Natural killer cell (primary cell): ENCODE measurements around the gene DHX34. TPM values are rescaled to one million over a fixed set of nuclear protein-coding genes. Genes with fewer than 3 reads are reported as not detected.
"Not testable (repeated sequence)": the region's sequence is repeated elsewhere in the genome, so short reads cannot be mapped to it uniquely, and the experiment has no call there.

Experiments
- ATAC-seq, 3 donors: fragments of 150-1000 bp in 2 of 3; fragments of 200-7000 bp in 1 of 3; cut with Tn5 transposase; 1 replicate in 1 of 3; 2 replicates in 2 of 3; pipeline ENCODE4 v1.10.0; 2021; ENCODE audit warnings: mild to moderate bottlenecking in 2 of 3, moderate library complexity in 2 of 3
- DNase-seq, 2 donors: peaks; one replicate each; pipeline versions ENCODE4 v3.0.0 to v3.0.0-alpha.2; 2013 to 2021; ENCODE audit warnings: mixed read lengths in 1 of 2
- H3K27ac ChIP-seq: one replicate; pipeline ENCODE4 v1.5.1; 2013; ENCODE audit warnings: mild to moderate bottlenecking, low read length
- H3K27me3 ChIP-seq: one replicate; pipeline ENCODE4 v1.6.1; 2013; ENCODE audit warnings: low read length; ENCODE audit not compliant: control insufficient read depth, insufficient read depth
- H3K36me3 ChIP-seq: one replicate; pipeline ENCODE4 v1.6.1; 2013; ENCODE audit warnings: low read length; ENCODE audit not compliant: control insufficient read depth, insufficient read depth
- H3K4me1 ChIP-seq: one replicate; pipeline ENCODE4 v1.6.1; 2013; ENCODE audit warnings: low read length; ENCODE audit not compliant: control insufficient read depth, insufficient read depth
- H3K4me3 ChIP-seq: one replicate; pipeline ENCODE4 v1.5.1; 2013; ENCODE audit warnings: low read length
- H3K9me3 ChIP-seq: one replicate; pipeline ENCODE4 v1.6.1; 2013; ENCODE audit warnings: low read length; ENCODE audit not compliant: control insufficient read depth, insufficient read depth
- H3K27ac Mint-ChIP-seq, 2 donors: one replicate each; pipeline ENCODE4 v1.8.0; 2022; ENCODE audit warnings: mild to moderate bottlenecking in 2 of 2, mixed read lengths in 2 of 2, moderate library complexity in 1 of 2
- H3K27me3 Mint-ChIP-seq, 2 donors: one replicate each; pipeline ENCODE4 v1.8.0; 2022; ENCODE audit warnings: low read depth in 2 of 2, mixed read lengths in 2 of 2
- H3K36me3 Mint-ChIP-seq: one replicate; pipeline ENCODE4 v1.8.0; 2022; ENCODE audit warnings: mixed read lengths
- H3K4me1 Mint-ChIP-seq, 2 donors: one replicate each; pipeline ENCODE4 v1.8.0; 2022; ENCODE audit warnings: mixed read lengths in 2 of 2
- H3K4me3 Mint-ChIP-seq: one replicate; pipeline ENCODE4 v1.8.0; 2022; ENCODE audit warnings: mild to moderate bottlenecking, moderate library complexity, mixed read lengths
- H3K9me3 Mint-ChIP-seq, 2 donors: one replicate each; pipeline ENCODE4 v1.8.0; 2022; ENCODE audit warnings: mixed read lengths in 2 of 2
- CTCF ChIP-seq: fragments of 200-600 bp; IDR thresholded peaks from one replicate; pipeline ENCODE4 v1.8.0; 2022; ENCODE audit warnings: antibody characterized with exemption
- WGBS: methylation state at CpG from one replicate; pipeline ENCODE4 v1.1.7; 2013; ENCODE audit warnings: missing lambda C conversion rate; ENCODE audit not compliant: insufficient coverage; 5-methylcytosine and 5-hydroxymethylcytosine counted together
- intact Hi-C: fragments of 100-400 bp; cut with micrococcal nuclease; formaldehyde crosslinking; loops from one replicate; pipeline ENCODE4 v1.14.2; 2022
- total RNA-seq, 4 donors: library from RNA; stranded (reverse); fragments of 120-200 nt in 1 of 4; gene quantifications; one replicate each; pipeline versions ENCODE4 v1.2.3 to v1.2.4, GENCODE V29; 2013 to 2022

Gene DHX34
- total RNA-seq, 3 donors from 2014 or later (not counting 1 experiment from before 2014, with no cell fraction given), result 19.8 to 25.9 (median 20.0) TPM

- no peaks in the 10 kb centered on the region for H3K36me3 ChIP-seq
- Mint-ChIP-seq H3K4me3 (no peak overlapping the region), H3K27ac (peak overlapping the region in 1 of 2 donors; percentile 81), H3K36me3 (no peaks in the 10 kb centered on the region), H3K27me3 (no peaks in the 10 kb centered on the region), H3K9me3 (peaks cover 0 to 2% of the 10 kb centered on the region in 2 donors), H3K4me1 (peaks cover 4 to 9% of the 10 kb centered on the region in 2 donors)
- no peak for DNase-seq
- no peak overlapping the region for H3K4me3 ChIP-seq
- 89% methylated on average over 6 of the region's 6 CpGs for WGBS
- intact Hi-C loops, result no loop called here
- H3K27me3 ChIP-seq, result no peaks in the 10 kb centered on the region
- H3K27ac ChIP-seq, result no peak overlapping the region
- no peak for ATAC-seq
- H3K4me1 ChIP-seq, result peaks cover 20% of the 10 kb centered on the region
- TF ChIP-seq CTCF, result no peak
- no peaks in the 10 kb centered on the region for H3K9me3 ChIP-seq
Observed at GRCh38 chr19:47331490-47331889, 17.6 kb upstream of the DHX34 start.

GRCh38 chr19:47331931-47332547, 17.1 kb upstream of the DHX34 start, which contains the start of gene C5AR2:
Gene C5AR2 (plus strand): TSS chr19:47332175. CDS start chr19:47340800, 8,625 bp downstream.
- DNase-seq (no peak), ATAC-seq (no peak)
- no peaks in the 10 kb centered on the region for H3K36me3 Mint-ChIP-seq
- peaks cover 0 to 2% of the 10 kb centered on the region in 2 donors for H3K9me3 Mint-ChIP-seq
- Histone ChIP-seq H3K4me3 (no peak within 1 kb of the TSS), H3K4me1 (peaks cover 25% of the 10 kb centered on the region), H3K27ac (no peak within 1 kb of the TSS), H3K27me3 (no peaks in the 10 kb centered on the region), H3K36me3 (no peaks in the 10 kb centered on the region), H3K9me3 (no peaks in the 10 kb centered on the region)
- H3K27ac Mint-ChIP-seq, result peak within 1 kb of the TSS in 1 of 2 donors; percentile 81
- no peak for TF ChIP-seq CTCF
- no peak within 1 kb of the TSS for H3K4me3 Mint-ChIP-seq
- H3K27me3 Mint-ChIP-seq, result no peaks in the 10 kb centered on the region
- peaks cover 8 to 14% of the 10 kb centered on the region in 2 donors for H3K4me1 Mint-ChIP-seq
- intact Hi-C loops, result no loop called here
- WGBS, result 81% methylated on average over 18 of the region's 18 CpGs

- Mint-ChIP-seq H3K4me3 (peak overlapping the region; percentile 85), H3K4me1 (peaks cover 8 to 16% of the 10 kb centered on the region in 2 donors), H3K27ac (peak overlapping the region; percentile 81 to 86)
- peak in 1 of 2 donors; percentile 36 for DNase-seq
- H3K27me3 ChIP-seq, H3K27me3 Mint-ChIP-seq, H3K36me3 ChIP-seq, H3K4me3 ChIP-seq, H3K36me3 Mint-ChIP-seq, H3K9me3 Mint-ChIP-seq, intact Hi-C loops, H3K9me3 ChIP-seq: not testable (repeated sequence)
- Histone ChIP-seq H3K4me1 (peaks cover 25% of the 10 kb centered on the region), H3K27ac (peak overlapping the region; percentile 15)
- ATAC-seq, result peak; percentile 74 to 83 (median 78)
- 69% methylated on average over 16 of the region's 18 CpGs for WGBS
Observed at GRCh38 chr19:47336765-47337718, 12.1 kb upstream of the DHX34 start.
